Measurements from ENCODE around the gene HSPA12A.

GRCh38 chr10:116688241-116688711 is 54.1 kb downstream of the HSPA12A start:
- no peak for TF ChIP-seq ARNT (IDR thresholded peaks at IDR 0.05)
- TF ChIP-seq MZF1 (CRISPR knock-in tag; IDR thresholded peaks at IDR 0.05; ENCODE audit: borderline replicate concordance) = no peak
- no peak for TF ChIP-seq UBTF (CRISPR knock-in tag; IDR thresholded peaks at IDR 0.05)
- no peak for TF ChIP-seq CHD4 (IDR thresholded peaks at IDR 0.05; ENCODE audit: borderline replicate concordance, low read length)
